GM23338 (cell line): ENCODE results near the gene TLR1. TPM values are rescaled to one million over a fixed set of nuclear protein-coding genes. Genes with fewer than 3 reads are reported as not detected.

ENCODE experiments used
- ATAC-seq: fragments of 200-7000 bp; cut with Tn5 transposase; 3 replicates; pipeline ENCODE4 v1.9.1; 2020
- DNase-seq: peaks from one replicate; pipeline ENCODE4 v3.0.0-alpha.2; 2015; ENCODE audit warnings: low spot score
- H2AFZ ChIP-seq: fragments of 200-600 bp; sonication (generic); 2 replicates; pipeline ENCODE4 v1.8.0; 2016; ENCODE audit warnings: antibody characterized with exemption, mild to moderate bottlenecking, moderate library complexity
- H3F3A ChIP-seq: fragments of 200-600 bp; sonication (generic); replicated peaks from 2 replicates; pipeline ENCODE4 v1.8.0; 2017; ENCODE audit warnings: antibody characterized with exemption, mixed run types, low read depth
- H3K27ac ChIP-seq: fragments of 200-600 bp; sonication (generic); 2 replicates; pipeline ENCODE4 v1.6.1; 2016; ENCODE audit warnings: low read depth
- H3K27me3 ChIP-seq: fragments of 200-600 bp; sonication (generic); 2 replicates; pipeline ENCODE4 v1.8.0; 2016; ENCODE audit warnings: mild to moderate bottlenecking, mixed run types, moderate library complexity; ENCODE audit not compliant: insufficient read depth
- H3K36me3 ChIP-seq: fragments of 200-600 bp; sonication (generic); 2 replicates; pipeline ENCODE4 v1.8.0; 2016; ENCODE audit warnings: mild to moderate bottlenecking; ENCODE audit not compliant: insufficient read depth
- H3K4me1 ChIP-seq: fragments of 200-600 bp; sonication (generic); 2 replicates; pipeline ENCODE4 v1.8.0; 2016; ENCODE audit warnings: mild to moderate bottlenecking, moderate library complexity; ENCODE audit not compliant: insufficient read depth
- H3K4me2 ChIP-seq: fragments of 200-600 bp; sonication (generic); 2 replicates; pipeline ENCODE4 v1.7.1; 2017; ENCODE audit warnings: mixed run types
- H3K4me3 ChIP-seq: fragments of 200-600 bp; sonication (generic); 2 replicates; pipeline ENCODE4 v1.6.1; 2016; ENCODE audit warnings: mixed run types
- H3K79me2 ChIP-seq: fragments of 200-600 bp; sonication (generic); replicated peaks from 2 replicates; pipeline ENCODE4 v1.8.0; 2017; ENCODE audit warnings: mild to moderate bottlenecking; ENCODE audit not compliant: insufficient read depth
- H3K9me2 ChIP-seq: fragments of 200-600 bp; sonication (generic); 2 replicates; pipeline ENCODE4 v1.8.0; 2017; ENCODE audit not compliant: insufficient read depth
- H4K20me1 ChIP-seq: fragments of 200-600 bp; sonication (generic); replicated peaks from 2 replicates; pipeline ENCODE4 v1.8.0; 2017; ENCODE audit warnings: mild to moderate bottlenecking; ENCODE audit not compliant: insufficient read depth
- H3K27ac Mint-ChIP-seq: 2 replicates; pipeline ENCODE4 v1.8.0; 2020; ENCODE audit warnings: inconsistent platforms, mild to moderate bottlenecking, moderate library complexity, mixed read lengths
- H3K27me3 Mint-ChIP-seq: 3 replicates; pipeline ENCODE4 v1.8.0; 2022; ENCODE audit warnings: low read depth, mild to moderate bottlenecking, moderate library complexity, mixed read lengths, inconsistent platforms; ENCODE audit not compliant: insufficient read depth, poor library complexity
- H3K36me3 Mint-ChIP-seq: 3 replicates; pipeline ENCODE4 v1.8.0; 2021; ENCODE audit warnings: low read depth, mild to moderate bottlenecking, inconsistent platforms, moderate library complexity, mixed read lengths
- H3K4me1 Mint-ChIP-seq: 3 replicates; pipeline ENCODE4 v1.8.0; 2020; ENCODE audit warnings: mild to moderate bottlenecking, inconsistent platforms, mixed read lengths
- H3K4me3 Mint-ChIP-seq: 3 replicates; pipeline ENCODE4 v1.8.0; 2021; ENCODE audit warnings: moderate library complexity, mild to moderate bottlenecking, inconsistent platforms, mixed read lengths
- H3K9me3 Mint-ChIP-seq: 3 replicates; pipeline ENCODE4 v1.8.0; 2020; ENCODE audit warnings: moderate library complexity, mild to moderate bottlenecking, inconsistent platforms, mixed read lengths
- CREB1 ChIP-seq: fragments of 250-450 bp; sonication (Bioruptor Pico); IDR thresholded peaks from 2 replicates; pipeline ENCODE4 v1.5.0; 2020; ENCODE audit warnings: low read depth, mild to moderate bottlenecking, moderate library complexity
- CTCF ChIP-seq, 2 experiments: fragments of 200-600 bp in 1 of 2; sonication (generic) in 1 of 2; conservative IDR thresholded peaks; 2 replicates each; pipeline versions ENCODE4 v1.5.1 to v1.6.1; 2016 to 2017; ENCODE audit warnings: antibody characterized with exemption in 2 of 2, low read depth in 2 of 2, mild to moderate bottlenecking in 2 of 2, moderate library complexity in 1 of 2
- ETS1 ChIP-seq: IDR thresholded peaks from 2 replicates; pipeline ENCODE4 v1.6.1; 2016; ENCODE audit warnings: antibody characterized with exemption
- EZH2 ChIP-seq: fragments of 200-600 bp; sonication (generic); IDR thresholded peaks from one replicate; pipeline ENCODE4 v1.8.0; 2017; ENCODE audit warnings: antibody characterized with exemption, mild to moderate bottlenecking, low read depth; ENCODE audit not compliant: unreplicated experiment
- EZH2phosphoT487 ChIP-seq: fragments of 200-600 bp; sonication (generic); IDR thresholded peaks from one replicate; pipeline ENCODE4 v1.8.1; 2018; ENCODE audit warnings: antibody characterized with exemption; ENCODE audit not compliant: unreplicated experiment
- JUNB ChIP-seq: IDR thresholded peaks from one replicate; pipeline ENCODE4 v1.6.1; 2016; ENCODE audit warnings: antibody characterized with exemption; ENCODE audit not compliant: unreplicated experiment
- NANOG ChIP-seq: IDR thresholded peaks from 2 replicates; pipeline ENCODE4 v1.6.1; 2016; ENCODE audit warnings: antibody characterized with exemption, borderline replicate concordance
- POLR2AphosphoS5 ChIP-seq: IDR thresholded peaks from 2 replicates; pipeline ENCODE4 v1.6.1; 2016; ENCODE audit warnings: antibody characterized with exemption, low read depth
- REST ChIP-seq: IDR thresholded peaks from one replicate; pipeline ENCODE4 v1.6.1; 2018; ENCODE audit warnings: antibody characterized with exemption; ENCODE audit not compliant: unreplicated experiment
- STAT1 ChIP-seq: IDR thresholded peaks from one replicate; pipeline ENCODE4 v1.6.1; 2016; ENCODE audit warnings: antibody characterized with exemption; ENCODE audit not compliant: unreplicated experiment
- ZNF114 ChIP-seq: fragments of 250-450 bp; sonication (Bioruptor Pico); IDR thresholded peaks from 2 replicates; pipeline ENCODE4 v1.5.0; 2020; ENCODE audit warnings: mild to moderate bottlenecking, moderate library complexity
- ZNF331 ChIP-seq: fragments of 250-450 bp; sonication (Bioruptor Pico); IDR thresholded peaks from 2 replicates; pipeline ENCODE4 v1.5.0; 2020; ENCODE audit warnings: low read depth, mild to moderate bottlenecking, moderate library complexity
- ZNF462 ChIP-seq: fragments of 250-450 bp; sonication (Bioruptor Pico); IDR thresholded peaks from 2 replicates; pipeline ENCODE4 v1.5.0; 2020; ENCODE audit warnings: mild to moderate bottlenecking, moderate library complexity
- polyA plus RNA-seq: library from polyadenylated mRNA; unstranded; fragments of >200 nt; fragmentation: Nextera tagmentation; extraction: Ambion mirVana; gene quantifications from 2 replicates; pipeline ENCODE4 v1.2.1, GENCODE V29; 2016
- total RNA-seq: library from RNA; depleted of rRNA; stranded (reverse); fragments of >200 nt; shearing (Covaris generic); gene quantifications from 2 replicates; pipeline ENCODE4 v1.2.3, GENCODE V29; 2014

Gene TLR1
- total and polyA plus RNA-seq, 2 experiments from 2014 or later: 0.07 TPM; not detected in 1

- Histone ChIP-seq H3K27me3 (no peaks in the 10 kb centered on the region), H4K20me1 (no peaks in the 10 kb centered on the region), H3K4me1 (no peaks in the 10 kb centered on the region), H3K36me3 (no peaks in the 10 kb centered on the region), H3K9me2 (peaks cover 9% of the 10 kb centered on the region; the same call in 1 of the 2 replicates), H3K27ac (no peak overlapping the region), H3F3A (no peaks in the 10 kb centered on the region), H2AFZ (no peak overlapping the region), H3K4me2 (no peak overlapping the region), H3K79me2 (no peaks in the 10 kb centered on the region), H3K4me3 (no peak overlapping the region)
- H3K4me1 Mint-ChIP-seq: no peaks in the 10 kb centered on the region
- no peak overlapping the region for H3K27ac Mint-ChIP-seq
- peaks cover 21% of the 10 kb centered on the region for H3K9me3 Mint-ChIP-seq
- peaks cover 7% of the 10 kb centered on the region; the same call in 2 of the 3 replicates for H3K36me3 Mint-ChIP-seq
- TF ChIP-seq JUNB: no peak
- TF ChIP-seq STAT1: no peak
- no peak for TF ChIP-seq ZNF331 (CRISPR knock-in tag)
- TF ChIP-seq EZH2: no peak
- TF ChIP-seq REST: no peak
- no peak for TF ChIP-seq EZH2phosphoT487
- TF ChIP-seq ZNF462 (CRISPR knock-in tag): no peak
- TF ChIP-seq ETS1: no peak
- TF ChIP-seq POLR2AphosphoS5: no peak
- TF ChIP-seq ZNF114 (CRISPR knock-in tag): no peak
- TF ChIP-seq CREB1 (CRISPR knock-in tag): no peak
- no peak for TF ChIP-seq NANOG
- TF ChIP-seq CTCF (conservative IDR thresholded peaks at IDR 0.05; ENCODE audit: low read depth in 2 of 2): no peak
- no peak for ATAC-seq
- H3K4me3 Mint-ChIP-seq: no peak overlapping the region
- H3K27me3 Mint-ChIP-seq: peaks cover 5% of the 10 kb centered on the region
- no peak for DNase-seq
Observed at GRCh38 chr4:38820329-38821061, 15.9 kb upstream of the TLR1 start.
